ENCODE data around the gene IP6K3. TPM values are rescaled to one million over a fixed set of nuclear protein-coding genes. Genes with fewer than 3 reads are reported as not detected.

The IP6K3 gene
- total and polyA plus RNA-seq, 5 experiments from 2014 or later, result not detected

- peaks cover 0 to 75% (median 24%) of the 10 kb centered on the region in 3 donors for H3K36me3 Mint-ChIP-seq
- no peaks in the 10 kb centered on the region for H3K9me3 Mint-ChIP-seq
- ATAC-seq (no peak), DNase-seq (no peak)
- H3K27me3 Mint-ChIP-seq, result no peaks in the 10 kb centered on the region
- H3K4me3 Mint-ChIP-seq, result no peak overlapping the region
- peaks cover 0 to 2% (median 2%) of the 10 kb centered on the region in 4 donors for H3K4me1 Mint-ChIP-seq
- H3K27ac Mint-ChIP-seq, result peak overlapping the region in 1 of 10 donors; percentile 56
- POLR2A ChIA-PET, result no interaction called here
Observed at GRCh38 chr6:33677143-33677660, 69.5 kb downstream of the IP6K3 start.

- Mint-ChIP-seq H3K27ac (peak overlapping the region in 3 of 10 donors; percentile 32 to 66 (median 55)), H3K4me1 (peaks cover 0 to 2% (median 2%) of the 10 kb centered on the region in 4 donors), H3K27me3 (no peaks in the 10 kb centered on the region), H3K9me3 (no peaks in the 10 kb centered on the region), H3K36me3 (peaks cover 0 to 80% (median 24%) of the 10 kb centered on the region in 3 donors), H3K4me3 (no peak overlapping the region)
- POLR2A ChIA-PET, result no interaction called here
- DNase-seq (no peak), ATAC-seq (no peak)
Observed at GRCh38 chr6:33676416-33677142, 70.1 kb downstream of the IP6K3 start.

GRCh38 chr6:33675968-33676367, 70.7 kb downstream of the IP6K3 start:
- POLR2A ChIA-PET, result no interaction called here
- H3K27ac Mint-ChIP-seq, result peak overlapping the region in 1 of 10 donors; percentile 32
- ATAC-seq, result no peak
- no peak for DNase-seq
- no peaks in the 10 kb centered on the region for H3K9me3 Mint-ChIP-seq
- no peak overlapping the region for H3K4me3 Mint-ChIP-seq
- H3K4me1 Mint-ChIP-seq, result peaks cover 0 to 2% (median 2%) of the 10 kb centered on the region in 4 donors
- no peaks in the 10 kb centered on the region for H3K27me3 Mint-ChIP-seq
- H3K36me3 Mint-ChIP-seq, result peaks cover 0 to 76% (median 24%) of the 10 kb centered on the region in 3 donors

GRCh38 chr6:33673851-33674250, 72.9 kb downstream of the IP6K3 start:
- POLR2A ChIA-PET, result no interaction called here
- Mint-ChIP-seq H3K36me3 (peaks cover 0 to 74% (median 22%) of the 10 kb centered on the region in 3 donors), H3K4me3 (no peak overlapping the region)

GRCh38 chr6:33672808-33673207, 73.9 kb downstream of the IP6K3 start:
- peaks cover 0 to 9% (median 4%) of the 10 kb centered on the region in 4 donors for H3K4me1 Mint-ChIP-seq
- H3K9me3 Mint-ChIP-seq, result no peaks in the 10 kb centered on the region
- DNase-seq (no peak), ATAC-seq (no peak)
- peaks cover 0 to 77% (median 17%) of the 10 kb centered on the region in 3 donors for H3K36me3 Mint-ChIP-seq
- H3K4me3 Mint-ChIP-seq, result no peak overlapping the region
- H3K27ac Mint-ChIP-seq, result no peak overlapping the region
- no peaks in the 10 kb centered on the region for H3K27me3 Mint-ChIP-seq
- POLR2A ChIA-PET, result no interaction called here

More at GRCh38 chr6:33673851-33674250, 72.9 kb downstream of the IP6K3 start:
- DNase-seq (no peak), ATAC-seq (no peak)
- H3K27me3 Mint-ChIP-seq, result no peaks in the 10 kb centered on the region
- peaks cover 0 to 5% (median 3%) of the 10 kb centered on the region in 4 donors for H3K4me1 Mint-ChIP-seq
- no peak overlapping the region for H3K27ac Mint-ChIP-seq
- H3K9me3 Mint-ChIP-seq, result no peaks in the 10 kb centered on the region

- ATAC-seq (no peak), DNase-seq (no peak)
- Mint-ChIP-seq H3K4me3 (no peak overlapping the region), H3K27me3 (no peaks in the 10 kb centered on the region), H3K36me3 (peaks cover 0 to 74% (median 16%) of the 10 kb centered on the region in 3 donors), H3K27ac (peak overlapping the region in 2 of 10 donors; percentile 15 to 71), H3K4me1 (peaks cover 0 to 9% (median 3%) of the 10 kb centered on the region in 4 donors), H3K9me3 (no peaks in the 10 kb centered on the region)
- POLR2A ChIA-PET, result no interaction called here
Observed at GRCh38 chr6:33671744-33672072, 75.0 kb downstream of the IP6K3 start.

Small RNA genes within 50 kb of the gene (microRNA-seq; reads per million reads assigned to microRNA genes)
- 5.5 reads per million, percentile 15 among the genes with 10 or more reads in this experiment for gene MIR3934 (ENCODE audit: borderline microRNAs expressed)

Other genes starting within 250 kb of the IP6K3 start
- gene BAK1, start 166.6 kb downstream of the IP6K3 start, total RNA-seq, result 10 to 100 TPM; 16.3 to 16.5 TPM
- 10 to 100 TPM; 11.8 to 20.9 (median 13.2) TPM for gene BAK1, start 166.6 kb downstream of the IP6K3 start, polyA plus RNA-seq
- gene ITPR3, start 125.6 kb downstream of the IP6K3 start, total RNA-seq, result 10 to 100 TPM; 44.3 to 46.2 TPM
- 1 to 10 TPM in 2 of 3 donors, under 1 TPM in 1; 0.98 to 4.9 (median 2.4) TPM for gene ITPR3, start 125.6 kb downstream of the IP6K3 start, polyA plus RNA-seq
- 10 to 100 TPM; 23.3 to 24.7 TPM for gene UQCC2, start 35.2 kb downstream of the IP6K3 start, total RNA-seq
- gene UQCC2, start 35.2 kb downstream of the IP6K3 start, polyA plus RNA-seq, result 10 to 100 TPM; 44.4 to 57.7 (median 56.2) TPM
- gene LEMD2, start 42.2 kb upstream of the IP6K3 start, total RNA-seq, result 100 to 1,000 TPM; 126 to 128 TPM
- 10 to 100 TPM; 24.6 to 43.9 (median 26.0) TPM for gene LEMD2, start 42.2 kb upstream of the IP6K3 start, polyA plus RNA-seq
- not detected for gene MLN, start 57.1 kb upstream of the IP6K3 start, total RNA-seq
- gene MLN, start 57.1 kb upstream of the IP6K3 start, polyA plus RNA-seq, result not detected